NCI-H187 treated with DMSO at 0.1 percent for 48 hours (cell line): ENCODE results near the gene RNGTT.

Experiments
- DNase-seq: peaks from one replicate; lab custom pipeline; 2025; lab: John Stamatoyannopoulos, UW

Gene RNGTT

GRCh38 chr6:88587150-88587520 is 376.3 kb downstream of the RNGTT start:
- no peak for DNase-seq

GRCh38 chr6:88586371-88587149 is 376.9 kb downstream of the RNGTT start:
- no peak for DNase-seq

GRCh38 chr6:88585276-88585692 is 378.1 kb downstream of the RNGTT start:
- DNase-seq: no peak

GRCh38 chr6:88584581-88585275 is 378.7 kb downstream of the RNGTT start:
- no peak for DNase-seq

- no peak for DNase-seq
These were observed 386.0 kb downstream of the RNGTT start for GRCh38 chr6:88577461-88577860.

GRCh38 chr6:88575536-88575935 is 387.9 kb downstream of the RNGTT start:
- no peak for DNase-seq

- DNase-seq: no peak
These were observed 388.8 kb downstream of the RNGTT start for GRCh38 chr6:88574651-88575050.

GRCh38 chr6:88574031-88574430 is 389.4 kb downstream of the RNGTT start:
- DNase-seq: no peak

GRCh38 chr6:88573561-88573960 is 389.9 kb downstream of the RNGTT start:
- DNase-seq: no peak

- no peak for DNase-seq
These were observed 390.8 kb downstream of the RNGTT start for GRCh38 chr6:88572449-88573139.

GRCh38 chr6:88569959-88570358 is 393.5 kb downstream of the RNGTT start:
- DNase-seq: no peak

GRCh38 chr6:88567696-88568095 is 395.7 kb downstream of the RNGTT start:
- DNase-seq: no peak

- no peak for DNase-seq
These were observed 396.5 kb downstream of the RNGTT start for GRCh38 chr6:88566746-88567534.

GRCh38 chr6:88565836-88566235 is 397.6 kb downstream of the RNGTT start:
- DNase-seq: no peak

- DNase-seq: no peak
These were observed 398.0 kb downstream of the RNGTT start for GRCh38 chr6:88565409-88565811.

- no peak for DNase-seq
These were observed 400.2 kb downstream of the RNGTT start for GRCh38 chr6:88563277-88563625.

- DNase-seq: no peak
These were observed 400.8 kb downstream of the RNGTT start for GRCh38 chr6:88562353-88563276.

GRCh38 chr6:88561954-88562315 is 401.5 kb downstream of the RNGTT start:
- no peak for DNase-seq

- DNase-seq: no peak
These were observed 402.1 kb downstream of the RNGTT start for GRCh38 chr6:88561034-88561953.
